Upper lobe of left lung (tissue), 4 donors: ENCODE results near the gene PAPOLA.

ENCODE experiments used
- CTCF ChIP-seq, 6 experiments: fragments of 450-650 bp in 4 of 6; fragments of 200-600 bp in 2 of 6; sonication (generic) in 2 of 6; IDR thresholded peaks; one replicate each; pipeline ENCODE4 v1.5.1; 2016 to 2019; ENCODE audit warnings: antibody characterized with exemption in 6 of 6
- POLR2A ChIP-seq, 4 donors: fragments of 450-650 bp; IDR thresholded peaks; one replicate each; pipeline ENCODE4 v1.5.1; 2016 to 2017; ENCODE audit warnings: antibody characterized with exemption in 4 of 4, mild to moderate bottlenecking in 2 of 4
- POLR2AphosphoS5 ChIP-seq, 2 donors: sonication (generic); formaldehyde crosslinking; IDR thresholded peaks; one replicate each; pipeline ENCODE4 v1.5.1; 2017; ENCODE audit warnings: antibody characterized with exemption in 2 of 2

GRCh38 chr14:96582995-96583394 is 80.8 kb downstream of the PAPOLA start:
- TF ChIP-seq CTCF (IDR thresholded peaks at IDR 0.05), result no peak
- TF ChIP-seq POLR2A (IDR thresholded peaks at IDR 0.05), result no peak
- no peak for TF ChIP-seq POLR2AphosphoS5 (IDR thresholded peaks at IDR 0.05)
